Natural killer cell treated with Interleukin-12 subunit alpha and Interleukin-12 subunit beta and Interleukin-15 and Interleukin-18, amount 100 ng/mL, for 72 hours (primary cell): ENCODE measurements around the gene GLI2. TPM values are rescaled to one million over a fixed set of nuclear protein-coding genes. Genes with fewer than 3 reads are reported as not detected.

ENCODE experiments used
- ATAC-seq, 2 donors: fragments of 150-1000 bp; cut with Tn5 transposase in 1 of 2; sonication (Bioruptor Pico), chemical (Tn5 transposase) in 1 of 2; 2 replicates each; pipeline ENCODE4 v1.10.0; 2021
- DNase-seq: peaks from one replicate; pipeline ENCODE4 v3.0.0; 2022; ENCODE audit warnings: low spot score
- H3K27ac Mint-ChIP-seq, 2 donors: 1 replicate in 1 of 2; 2 replicates in 1 of 2; pipeline ENCODE4 v1.8.0; 2022; ENCODE audit warnings: mixed read lengths in 2 of 2, mild to moderate bottlenecking in 1 of 2, moderate library complexity in 1 of 2
- H3K27me3 Mint-ChIP-seq, 2 donors: 1 replicate in 1 of 2; 2 replicates in 1 of 2; pipeline ENCODE4 v1.8.0; 2022; ENCODE audit warnings: mixed read lengths in 2 of 2
- H3K36me3 Mint-ChIP-seq: one replicate; pipeline ENCODE4 v1.8.0; 2022; ENCODE audit warnings: mixed read lengths
- H3K4me1 Mint-ChIP-seq, 2 donors: 1 replicate in 1 of 2; 2 replicates in 1 of 2; pipeline ENCODE4 v1.8.0; 2022; ENCODE audit warnings: low read depth in 2 of 2, mixed read lengths in 2 of 2, mild to moderate bottlenecking in 1 of 2
- H3K4me3 Mint-ChIP-seq: one replicate; pipeline ENCODE4 v1.8.0; 2022; ENCODE audit warnings: mixed read lengths
- H3K9me3 Mint-ChIP-seq: 2 replicates; pipeline ENCODE4 v1.8.0; 2022; ENCODE audit warnings: mixed read lengths
- total RNA-seq, 2 donors: library from RNA; stranded (reverse); gene quantifications; one replicate each; pipeline ENCODE4 v1.2.3, GENCODE V29; 2022

GLI2 gene
- total RNA-seq, 2 donors from 2014 or later: 0.38 TPM; not detected in 1

GRCh38 chr2:120770176-120770575, 34.5 kb downstream of the GLI2 start:
- ATAC-seq: no peak
- Mint-ChIP-seq H3K36me3 (no peaks in the 10 kb centered on the region), H3K4me3 (no peak overlapping the region), H3K4me1 (no peaks in the 10 kb centered on the region), H3K9me3 (no peaks in the 10 kb centered on the region), H3K27me3 (no peaks in the 10 kb centered on the region), H3K27ac (no peak overlapping the region)
- DNase-seq: no peak

- Mint-ChIP-seq H3K9me3 (no peaks in the 10 kb centered on the region), H3K4me1 (no peaks in the 10 kb centered on the region), H3K27me3 (no peaks in the 10 kb centered on the region), H3K36me3 (no peaks in the 10 kb centered on the region), H3K4me3 (no peak overlapping the region), H3K27ac (no peak overlapping the region)
- DNase-seq (no peak), ATAC-seq (no peak)
Measured at GRCh38 chr2:120770641-120771040, 35.0 kb downstream of the GLI2 start.

- Mint-ChIP-seq H3K4me1 (no peaks in the 10 kb centered on the region), H3K9me3 (no peaks in the 10 kb centered on the region), H3K27me3 (no peaks in the 10 kb centered on the region), H3K36me3 (no peaks in the 10 kb centered on the region), H3K4me3 (no peak overlapping the region), H3K27ac (no peak overlapping the region)
- ATAC-seq: no peak
- DNase-seq: no peak
Measured at GRCh38 chr2:120771111-120771780, 35.6 kb downstream of the GLI2 start.

GRCh38 chr2:120771781-120772208, 36.1 kb downstream of the GLI2 start:
- ATAC-seq (no peak), DNase-seq (no peak)
- H3K9me3 Mint-ChIP-seq: no peaks in the 10 kb centered on the region
- H3K27me3 Mint-ChIP-seq: no peaks in the 10 kb centered on the region
- no peak overlapping the region for H3K4me3 Mint-ChIP-seq
- no peak overlapping the region for H3K27ac Mint-ChIP-seq
- H3K36me3 Mint-ChIP-seq: no peaks in the 10 kb centered on the region
- no peaks in the 10 kb centered on the region for H3K4me1 Mint-ChIP-seq

- Mint-ChIP-seq H3K9me3 (no peaks in the 10 kb centered on the region), H3K4me1 (no peaks in the 10 kb centered on the region), H3K27ac (no peak overlapping the region), H3K27me3 (no peaks in the 10 kb centered on the region), H3K4me3 (no peak overlapping the region), H3K36me3 (no peaks in the 10 kb centered on the region)
- DNase-seq: no peak
- no peak for ATAC-seq
Measured at GRCh38 chr2:120772261-120772660, 36.6 kb downstream of the GLI2 start.

- no peak for ATAC-seq
- Mint-ChIP-seq H3K4me1 (no peaks in the 10 kb centered on the region), H3K4me3 (no peak overlapping the region), H3K27me3 (no peaks in the 10 kb centered on the region), H3K9me3 (no peaks in the 10 kb centered on the region), H3K27ac (no peak overlapping the region), H3K36me3 (no peaks in the 10 kb centered on the region)
- no peak for DNase-seq
Measured at GRCh38 chr2:120773186-120773800, 37.6 kb downstream of the GLI2 start.

- Mint-ChIP-seq H3K4me1 (no peaks in the 10 kb centered on the region), H3K27ac (no peak overlapping the region), H3K4me3 (no peak overlapping the region), H3K9me3 (no peaks in the 10 kb centered on the region), H3K27me3 (no peaks in the 10 kb centered on the region), H3K36me3 (no peaks in the 10 kb centered on the region)
- ATAC-seq: no peak
- no peak for DNase-seq
Measured at GRCh38 chr2:120774557-120775160, 39.0 kb downstream of the GLI2 start.

GRCh38 chr2:120775194-120775593, 39.5 kb downstream of the GLI2 start:
- DNase-seq (peak; percentile 53), ATAC-seq (no peak)
- H3K27ac Mint-ChIP-seq: no peak overlapping the region
- no peaks in the 10 kb centered on the region for H3K9me3 Mint-ChIP-seq
- no peak overlapping the region for H3K4me3 Mint-ChIP-seq
- no peaks in the 10 kb centered on the region for H3K36me3 Mint-ChIP-seq
- no peaks in the 10 kb centered on the region for H3K27me3 Mint-ChIP-seq
- no peaks in the 10 kb centered on the region for H3K4me1 Mint-ChIP-seq

- H3K27me3 Mint-ChIP-seq: no peaks in the 10 kb centered on the region
- no peak overlapping the region for H3K27ac Mint-ChIP-seq
- DNase-seq (peak; percentile 8), ATAC-seq (no peak)
- H3K4me3 Mint-ChIP-seq: no peak overlapping the region
- H3K9me3 Mint-ChIP-seq: no peaks in the 10 kb centered on the region
- H3K36me3 Mint-ChIP-seq: no peaks in the 10 kb centered on the region
- H3K4me1 Mint-ChIP-seq: no peaks in the 10 kb centered on the region
Measured at GRCh38 chr2:120775801-120776589, 40.3 kb downstream of the GLI2 start.

- ATAC-seq: no peak
- Mint-ChIP-seq H3K27me3 (no peaks in the 10 kb centered on the region), H3K9me3 (no peaks in the 10 kb centered on the region), H3K4me3 (no peak overlapping the region), H3K27ac (no peak overlapping the region), H3K36me3 (no peaks in the 10 kb centered on the region), H3K4me1 (no peaks in the 10 kb centered on the region)
- peak; percentile 53 for DNase-seq
Measured at GRCh38 chr2:120776649-120777048, 41.0 kb downstream of the GLI2 start.

GRCh38 chr2:120777170-120777751, 41.6 kb downstream of the GLI2 start:
- peak; percentile 45 for DNase-seq
- H3K36me3 Mint-ChIP-seq: no peaks in the 10 kb centered on the region
- no peaks in the 10 kb centered on the region for H3K4me1 Mint-ChIP-seq
- H3K27me3 Mint-ChIP-seq: no peaks in the 10 kb centered on the region
- H3K9me3 Mint-ChIP-seq: no peaks in the 10 kb centered on the region
- no peak overlapping the region for H3K27ac Mint-ChIP-seq
- ATAC-seq: no peak
- H3K4me3 Mint-ChIP-seq: no peak overlapping the region

- Mint-ChIP-seq H3K27ac (no peak overlapping the region), H3K4me1 (no peaks in the 10 kb centered on the region), H3K9me3 (no peaks in the 10 kb centered on the region), H3K36me3 (no peaks in the 10 kb centered on the region), H3K27me3 (no peaks in the 10 kb centered on the region), H3K4me3 (no peak overlapping the region)
- DNase-seq: no peak
- ATAC-seq: no peak
Measured at GRCh38 chr2:120777787-120778186, 42.1 kb downstream of the GLI2 start.

- ATAC-seq (no peak), DNase-seq (no peak)
- no peak overlapping the region for H3K4me3 Mint-ChIP-seq
Measured at GRCh38 chr2:120778244-120778643, 42.6 kb downstream of the GLI2 start.

More at GRCh38 chr2:120778244-120778643, 42.6 kb downstream of the GLI2 start:
- H3K4me1 Mint-ChIP-seq: no peaks in the 10 kb centered on the region
- no peaks in the 10 kb centered on the region for H3K27me3 Mint-ChIP-seq
- H3K9me3 Mint-ChIP-seq: no peaks in the 10 kb centered on the region
- no peaks in the 10 kb centered on the region for H3K36me3 Mint-ChIP-seq
- H3K27ac Mint-ChIP-seq: no peak overlapping the region
